HCT116 (cell line): Measurements from ENCODE around the gene ROR2. TPM values are rescaled to one million over a fixed set of nuclear protein-coding genes. Genes with fewer than 3 reads are reported as not detected.
A peak's percentile ranks its signal among the peaks of the same experiment; 100 is the strongest.

Experiments
- ATAC-seq: fragments of 200-7000 bp; cut with Tn5 transposase; 2 replicates; pipeline ENCODE4 v1.9.1; 2020; ENCODE audit warnings: mild to moderate bottlenecking, moderate library complexity
- BruUV-seq: library from RNA; stranded (reverse); fragments of 400-500 nt; replicated peaks from 2 replicates; lab custom pipeline; 2021; lab: Mats Ljungman, UMichigan
- CTCF ChIA-PET: fragments of 300-600 bp; sonication (Branson Sonifier 250); formaldehyde crosslinking; loops from one replicate; lab custom pipeline; 2021; ENCODE audit warnings: antibody characterized with exemption; lab: Charles Lee
- POLR2A ChIA-PET: fragments of 300-600, 350-600 bp; sonication (Branson Sonifier 250); formaldehyde crosslinking; loops from one replicate; lab custom pipeline; 2021; ENCODE audit warnings: antibody characterized with exemption; lab: Charles Lee
- RAD21 ChIA-PET, 2 experiments: fragments of 300-600 bp; sonication (Branson Sonifier 250); formaldehyde crosslinking; loops; one replicate each; lab custom pipeline; 2023; ENCODE audit warnings: low total read pairs in 2 of 2; ENCODE audit not compliant: uncharacterized antibody in 2 of 2, unreplicated experiment in 2 of 2, low non-redundant PET in 1 of 2; lab: Charles Lee
- DNase-seq: peaks from one replicate; pipeline ENCODE4 v3.0.0-alpha.2; 2010; ENCODE audit warnings: low read depth, low spot score
- H2AFZ ChIP-seq: fragments of 200-600 bp; shearing (Covaris generic), sonication (generic); 2 replicates; pipeline ENCODE4 v1.6.1; 2017; ENCODE audit warnings: low read depth, mixed run types, mixed read lengths, antibody characterized with exemption, low read length; ENCODE audit not compliant: poor library complexity, severe bottlenecking
- H3K27ac ChIP-seq: 2 replicates; pipeline ENCODE4 v1.5.1; 2012; ENCODE audit warnings: low read depth, low read length
- H3K27me3 ChIP-seq: fragments of 200-600 bp; sonication (generic); 2 replicates; pipeline ENCODE4 v1.6.1; 2016; ENCODE audit warnings: mixed run types, low read length, mixed read lengths; ENCODE audit not compliant: insufficient read depth
- H3K36me3 ChIP-seq, 2 experiments: fragments of 200-500 bp in 1 of 2; fragments of 200-600 bp in 1 of 2; sonication (Bioruptor generic) in 1 of 2; sonication (generic) in 1 of 2; 2 replicates each; pipeline versions ENCODE4 v1.5.1 to v1.6.1; 2014 to 2016; ENCODE audit warnings: low read length in 2 of 2, inconsistent platforms in 1 of 2, mixed read lengths in 1 of 2, mixed run types in 1 of 2; ENCODE audit not compliant: insufficient read depth in 2 of 2, control insufficient read depth in 1 of 2
- H3K4me1 ChIP-seq, 2 experiments: fragments of 200-600 bp in 1 of 2; sonication (generic) in 1 of 2; 2 replicates each; pipeline versions ENCODE4 v1.5.1 to v1.6.1; 2012 to 2017; ENCODE audit warnings: low read length in 2 of 2, inconsistent platforms in 1 of 2, mild to moderate bottlenecking in 1 of 2, mixed read lengths in 1 of 2, mixed run types in 1 of 2, moderate library complexity in 1 of 2; ENCODE audit not compliant: insufficient read depth in 2 of 2, control insufficient read depth in 1 of 2
- H3K4me2 ChIP-seq: fragments of 200-600 bp; sonication (generic); 2 replicates; pipeline ENCODE4 v1.6.1; 2017; ENCODE audit warnings: mixed run types, low read length, mixed read lengths
- H3K4me3 ChIP-seq, 2 experiments: fragments of 200-600 bp in 1 of 2; sonication (generic) in 1 of 2; replicated peaks in 1 of 2; 2 replicates each; pipeline ENCODE4 v1.5.1; 2011 to 2016; ENCODE audit warnings: low read length in 2 of 2, control low read depth in 1 of 2, low read depth in 1 of 2, mild to moderate bottlenecking in 1 of 2, mixed read lengths in 1 of 2, mixed run types in 1 of 2
- H3K79me2 ChIP-seq: fragments of 200-600 bp; sonication (generic); 2 replicates; pipeline ENCODE4 v1.6.1; 2017; ENCODE audit warnings: mild to moderate bottlenecking, mixed run types, low read length, moderate library complexity, mixed read lengths; ENCODE audit not compliant: insufficient read depth
- H3K9ac ChIP-seq: fragments of 200-600 bp; sonication (generic); 2 replicates; pipeline ENCODE4 v1.6.1; 2016; ENCODE audit warnings: low read length, mixed read lengths
- H3K9me2 ChIP-seq: fragments of 200-600 bp; sonication (generic), shearing (Covaris generic); 2 replicates; pipeline ENCODE4 v1.6.1; 2017; ENCODE audit warnings: mixed run types, mild to moderate bottlenecking, moderate library complexity; ENCODE audit not compliant: insufficient read depth
- H3K9me3 ChIP-seq, 2 experiments: fragments of 200-500 bp in 1 of 2; fragments of 200-600 bp in 1 of 2; sonication (Bioruptor generic) in 1 of 2; sonication (generic) in 1 of 2; 2 replicates each; pipeline ENCODE4 v1.6.1; 2014 to 2017; ENCODE audit warnings: low read length in 2 of 2, mixed read lengths in 2 of 2, inconsistent platforms in 1 of 2, low read depth in 1 of 2, mild to moderate bottlenecking in 1 of 2, mixed run types in 1 of 2, moderate library complexity in 1 of 2; ENCODE audit not compliant: control insufficient read depth in 1 of 2, insufficient read depth in 1 of 2
- H4K20me1 ChIP-seq: fragments of 200-600 bp; sonication (generic), shearing (Covaris generic); 2 replicates; pipeline ENCODE4 v1.6.1; 2017; ENCODE audit warnings: mixed run types, mild to moderate bottlenecking, moderate library complexity; ENCODE audit not compliant: insufficient read depth
- CBX3 ChIP-seq: IDR thresholded peaks from 2 replicates; pipeline ENCODE4 v1.6.1; 2012; ENCODE audit warnings: low read depth
- CEBPB ChIP-seq: IDR thresholded peaks from 2 replicates; pipeline ENCODE4 v1.6.1; 2012; ENCODE audit warnings: low read depth
- EGR1 ChIP-seq: IDR thresholded peaks from 2 replicates; pipeline ENCODE4 v1.6.1; 2012; ENCODE audit warnings: low read depth
- ELF1 ChIP-seq: IDR thresholded peaks from 2 replicates; pipeline ENCODE4 v1.6.1; 2012; ENCODE audit warnings: low read depth, borderline replicate concordance
- EZH2 ChIP-seq: fragments of 200-600 bp; sonication (generic); IDR thresholded peaks from 2 replicates; pipeline ENCODE4 v1.6.1; 2017; ENCODE audit warnings: antibody characterized with exemption, mixed run types
- POLR2A ChIP-seq: IDR thresholded peaks from 2 replicates; pipeline ENCODE4 v1.7.0; 2011; ENCODE audit warnings: borderline replicate concordance; ENCODE audit not compliant: insufficient read depth, insufficient read length; ENCODE audit errors: extremely low read depth
- RAD21 ChIP-seq: IDR thresholded peaks from 2 replicates; pipeline ENCODE4 v1.6.1; 2012; ENCODE audit warnings: low read depth, mild to moderate bottlenecking
- SIN3A ChIP-seq: IDR thresholded peaks from 2 replicates; pipeline ENCODE4 v1.6.1; 2012; ENCODE audit warnings: low read depth
- SP1 ChIP-seq: IDR thresholded peaks from 2 replicates; pipeline ENCODE4 v1.6.1; 2012; ENCODE audit warnings: low read depth
- YY1 ChIP-seq: IDR thresholded peaks from 2 replicates; pipeline ENCODE4 v1.6.1; 2011; ENCODE audit warnings: low read length, low read depth, moderate library complexity, mild to moderate bottlenecking; ENCODE audit not compliant: insufficient replicate concordance; ENCODE audit errors: extremely low read depth
- ZFX ChIP-seq: fragments of 450-650 bp; IDR thresholded peaks from 2 replicates; pipeline ENCODE4 v1.6.1; 2017
- ZNF274 ChIP-seq: fragments of 200-500 bp; sonication (Bioruptor generic); IDR thresholded peaks from 2 replicates; pipeline ENCODE4 v1.6.1; 2014; ENCODE audit warnings: mild to moderate bottlenecking, low read depth, low read length, inconsistent platforms
- intact Hi-C: fragments of 100-400 bp; cut with micrococcal nuclease; formaldehyde crosslinking; loops from 2 replicates; pipeline ENCODE4 v1.10.0; 2022
- total RNA-seq: library from RNA; stranded (reverse); gene quantifications from one replicate; pipeline ENCODE4 v1.2.1, GENCODE V29; 2021; ENCODE audit not compliant: unreplicated experiment
- TF ChIP-seq, protein P1 (sequence below): IDR thresholded peaks from 2 replicates; pipeline ENCODE4 v1.6.1; 2012
- TF ChIP-seq, protein P2 (sequence below): IDR thresholded peaks from 2 replicates; pipeline ENCODE4 v1.6.1; 2011; ENCODE audit warnings: mild to moderate bottlenecking, low read length, moderate library complexity; ENCODE audit not compliant: insufficient replicate concordance; ENCODE audit errors: extremely low read depth
- TF ChIP-seq, protein P3 (sequence below): IDR thresholded peaks from 2 replicates; pipeline ENCODE4 v1.6.1; 2012; ENCODE audit warnings: low read depth

ROR2 gene
- total RNA-seq, 1 experiment from 2014 or later = 15.7 TPM

DNA sequence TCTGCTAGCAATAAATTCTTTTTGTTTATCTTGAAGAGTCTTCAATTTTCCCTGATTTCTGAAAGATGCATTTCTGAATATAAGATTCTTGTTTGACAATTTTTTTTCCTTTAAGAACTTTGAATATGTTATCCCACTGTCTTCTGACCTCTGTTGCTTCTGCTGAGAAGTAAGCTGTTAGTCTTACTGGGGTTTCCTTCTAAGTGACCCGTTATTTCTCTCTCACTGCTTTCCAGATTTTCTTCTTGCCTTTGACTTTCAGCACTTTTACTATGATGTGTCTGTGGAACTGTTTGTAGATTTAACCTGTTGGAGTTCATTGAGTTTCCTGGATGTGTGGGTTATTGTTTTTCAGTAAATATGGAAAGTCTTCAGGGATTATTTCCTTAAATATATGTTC is 321.1 kb downstream of the ROR2 start:
- ChIA-PET CTCF (no interaction called here), POLR2A (no interaction called here), RAD21 (no interaction called here)
- Histone ChIP-seq H3K9me3 (no peaks in the 10 kb centered on the region), H3K79me2 (no peaks in the 10 kb centered on the region), H2AFZ (no peak overlapping the region), H3K36me3 (no peaks in the 10 kb centered on the region), H3K4me1 (no peaks in the 10 kb centered on the region), H3K9ac (no peak overlapping the region), H3K27ac (no peak overlapping the region), H4K20me1 (no peaks in the 10 kb centered on the region), H3K4me2 (no peak overlapping the region), H3K9me2 (no peaks in the 10 kb centered on the region; the same call in 1 of the 2 replicates), H3K27me3 (no peaks in the 10 kb centered on the region), H3K4me3 (no peak overlapping the region)
- no peak for ATAC-seq
- no peak for DNase-seq
- TF ChIP-seq SIN3A = no peak
- TF ChIP-seq CBX3 = 0 out of 2 replicates have a peak, but pooled peaks have one; percentile 12
- no peak for TF ChIP-seq CEBPB
- no peak for TF ChIP-seq EGR1
- TF ChIP-seq YY1 = no peak
- TF ChIP-seq ZNF274 = no peak
- no peak for TF ChIP-seq POLR2A
- TF ChIP-seq ELF1 = no peak
- intact Hi-C loops = no loop called here
- no TSS peak for BruUV-seq

- H3K4me2 ChIP-seq = no peak overlapping the region
Observed at GRCh38 chr9:91625331-91625730, 324.7 kb downstream of the ROR2 start.

More at GRCh38 chr9:91625331-91625730, 324.7 kb downstream of the ROR2 start:
- H3K4me3 ChIP-seq = no peak overlapping the region
- H3K9me2 ChIP-seq = no peaks in the 10 kb centered on the region; the same call in 1 of the 2 replicates
- no peaks in the 10 kb centered on the region for H3K79me2 ChIP-seq
- no TSS peak for BruUV-seq
- no peaks in the 10 kb centered on the region for H3K4me1 ChIP-seq
- no peaks in the 10 kb centered on the region for H4K20me1 ChIP-seq
- no peak overlapping the region for H3K27ac ChIP-seq
- no peak for ATAC-seq
- no peak for DNase-seq
- no peaks in the 10 kb centered on the region for H3K27me3 ChIP-seq
- ChIA-PET RAD21 (no interaction called here), CTCF (no interaction called here), POLR2A (interaction anchor here (0.7 kb wide), 1 partner anchor 12 kb away, joined by 3 read pairs; no protein-coding TSS in a partner anchor)
- H3K36me3 ChIP-seq = no peaks in the 10 kb centered on the region
- no peak overlapping the region for H2AFZ ChIP-seq
- H3K9me3 ChIP-seq = no peaks in the 10 kb centered on the region
- no peak overlapping the region for H3K9ac ChIP-seq
- intact Hi-C loops = no loop called here
- TF ChIP-seq YY1 (no peak), CEBPB (no peak), ZNF274 (no peak), EGR1 (no peak), ELF1 (no peak), RAD21 (no peak), SP1 (no peak), EZH2 (no peak), ZFX (no peak)
- TF ChIP-seq, protein P1, sequence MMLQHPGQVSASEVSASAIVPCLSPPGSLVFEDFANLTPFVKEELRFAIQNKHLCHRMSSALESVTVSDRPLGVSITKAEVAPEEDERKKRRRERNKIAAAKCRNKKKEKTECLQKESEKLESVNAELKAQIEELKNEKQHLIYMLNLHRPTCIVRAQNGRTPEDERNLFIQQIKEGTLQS = no peak
- TF ChIP-seq, protein P2, sequence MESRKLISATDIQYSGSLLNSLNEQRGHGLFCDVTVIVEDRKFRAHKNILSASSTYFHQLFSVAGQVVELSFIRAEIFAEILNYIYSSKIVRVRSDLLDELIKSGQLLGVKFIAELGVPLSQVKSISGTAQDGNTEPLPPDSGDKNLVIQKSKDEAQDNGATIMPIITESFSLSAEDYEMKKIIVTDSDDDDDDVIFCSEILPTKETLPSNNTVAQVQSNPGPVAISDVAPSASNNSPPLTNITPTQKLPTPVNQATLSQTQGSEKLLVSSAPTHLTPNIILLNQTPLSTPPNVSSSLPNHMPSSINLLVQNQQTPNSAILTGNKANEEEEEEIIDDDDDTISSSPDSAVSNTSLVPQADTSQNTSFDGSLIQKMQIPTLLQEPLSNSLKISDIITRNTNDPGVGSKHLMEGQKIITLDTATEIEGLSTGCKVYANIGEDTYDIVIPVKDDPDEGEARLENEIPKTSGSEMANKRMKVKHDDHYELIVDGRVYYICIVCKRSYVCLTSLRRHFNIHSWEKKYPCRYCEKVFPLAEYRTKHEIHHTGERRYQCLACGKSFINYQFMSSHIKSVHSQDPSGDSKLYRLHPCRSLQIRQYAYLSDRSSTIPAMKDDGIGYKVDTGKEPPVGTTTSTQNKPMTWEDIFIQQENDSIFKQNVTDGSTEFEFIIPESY = no peak
- TF ChIP-seq, protein P3, sequence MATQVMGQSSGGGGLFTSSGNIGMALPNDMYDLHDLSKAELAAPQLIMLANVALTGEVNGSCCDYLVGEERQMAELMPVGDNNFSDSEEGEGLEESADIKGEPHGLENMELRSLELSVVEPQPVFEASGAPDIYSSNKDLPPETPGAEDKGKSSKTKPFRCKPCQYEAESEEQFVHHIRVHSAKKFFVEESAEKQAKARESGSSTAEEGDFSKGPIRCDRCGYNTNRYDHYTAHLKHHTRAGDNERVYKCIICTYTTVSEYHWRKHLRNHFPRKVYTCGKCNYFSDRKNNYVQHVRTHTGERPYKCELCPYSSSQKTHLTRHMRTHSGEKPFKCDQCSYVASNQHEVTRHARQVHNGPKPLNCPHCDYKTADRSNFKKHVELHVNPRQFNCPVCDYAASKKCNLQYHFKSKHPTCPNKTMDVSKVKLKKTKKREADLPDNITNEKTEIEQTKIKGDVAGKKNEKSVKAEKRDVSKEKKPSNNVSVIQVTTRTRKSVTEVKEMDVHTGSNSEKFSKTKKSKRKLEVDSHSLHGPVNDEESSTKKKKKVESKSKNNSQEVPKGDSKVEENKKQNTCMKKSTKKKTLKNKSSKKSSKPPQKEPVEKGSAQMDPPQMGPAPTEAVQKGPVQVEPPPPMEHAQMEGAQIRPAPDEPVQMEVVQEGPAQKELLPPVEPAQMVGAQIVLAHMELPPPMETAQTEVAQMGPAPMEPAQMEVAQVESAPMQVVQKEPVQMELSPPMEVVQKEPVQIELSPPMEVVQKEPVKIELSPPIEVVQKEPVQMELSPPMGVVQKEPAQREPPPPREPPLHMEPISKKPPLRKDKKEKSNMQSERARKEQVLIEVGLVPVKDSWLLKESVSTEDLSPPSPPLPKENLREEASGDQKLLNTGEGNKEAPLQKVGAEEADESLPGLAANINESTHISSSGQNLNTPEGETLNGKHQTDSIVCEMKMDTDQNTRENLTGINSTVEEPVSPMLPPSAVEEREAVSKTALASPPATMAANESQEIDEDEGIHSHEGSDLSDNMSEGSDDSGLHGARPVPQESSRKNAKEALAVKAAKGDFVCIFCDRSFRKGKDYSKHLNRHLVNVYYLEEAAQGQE = no peak
